IPS-15b (cell line): ENCODE results near the gene PRIMPOL.
"Not testable (repeated sequence)": the region's sequence is repeated elsewhere in the genome, so short reads cannot be mapped to it uniquely, and the experiment has no call there.

Experiments
- H3K27me3 ChIP-seq: one replicate; pipeline ENCODE4 v1.6.1; 2013; ENCODE audit warnings: low read length; ENCODE audit not compliant: control insufficient read depth, insufficient read depth
- H3K36me3 ChIP-seq: one replicate; pipeline ENCODE4 v1.6.1; 2013; ENCODE audit warnings: low read length; ENCODE audit not compliant: control insufficient read depth, insufficient read depth
- H3K4me1 ChIP-seq: one replicate; pipeline ENCODE4 v1.6.1; 2013; ENCODE audit warnings: mild to moderate bottlenecking, low read length; ENCODE audit not compliant: control insufficient read depth, insufficient read depth
- H3K4me3 ChIP-seq: one replicate; pipeline ENCODE4 v1.5.1; 2013; ENCODE audit warnings: low read depth, low read length
- H3K9ac ChIP-seq: one replicate; pipeline ENCODE4 v1.6.1; 2013; ENCODE audit warnings: low read depth, mild to moderate bottlenecking, low read length
- H3K9me3 ChIP-seq: one replicate; pipeline ENCODE4 v1.6.1; 2013; ENCODE audit warnings: mild to moderate bottlenecking, low read length; ENCODE audit not compliant: control insufficient read depth, insufficient read depth

PRIMPOL gene

DNA sequence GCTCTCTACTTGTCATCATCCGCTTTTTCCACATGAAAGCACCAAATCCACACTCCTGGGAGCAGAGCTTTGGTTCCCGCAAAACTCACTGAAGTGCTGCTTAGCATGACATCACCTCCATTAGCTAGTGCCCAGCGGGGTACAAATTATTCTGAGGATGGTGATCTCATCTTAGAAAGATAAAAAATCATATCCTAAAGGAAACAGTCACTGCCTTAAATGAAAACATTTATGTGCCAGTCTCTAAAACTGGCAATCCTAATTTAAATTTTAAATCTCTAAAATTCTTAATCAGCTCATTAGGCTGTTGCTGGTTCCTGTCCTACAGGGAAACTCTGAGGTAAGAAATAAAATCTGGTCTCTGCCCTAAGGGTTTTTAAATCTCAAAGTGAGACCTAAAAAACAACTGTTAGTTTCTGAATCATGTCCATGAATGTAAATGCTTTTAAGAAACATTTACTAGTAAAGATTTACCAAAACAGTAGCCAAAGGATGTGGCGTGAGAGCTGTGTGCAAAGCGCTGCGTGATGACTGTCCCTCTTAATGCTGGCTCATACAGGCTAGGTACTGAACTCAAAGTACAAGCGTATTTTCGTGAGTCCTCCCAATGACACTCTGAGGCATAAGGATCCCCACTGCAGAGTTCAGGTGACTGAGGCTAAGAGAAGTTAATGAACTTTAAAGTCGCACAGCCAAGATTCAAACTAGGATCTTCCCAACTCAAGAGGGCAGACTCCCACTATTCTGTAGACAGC, 4.8 kb upstream of the PRIMPOL start:
- Histone ChIP-seq H3K4me3 (peak overlapping the region; percentile 10), H3K9ac (no peak overlapping the region), H3K9me3 (no peaks in the 10 kb centered on the region), H3K4me1 (peaks cover 16% of the 10 kb centered on the region), H3K36me3 (no peaks in the 10 kb centered on the region), H3K27me3 (no peaks in the 10 kb centered on the region)

GRCh38 chr4:184645904-184646610, 3.5 kb upstream of the PRIMPOL start:
- H3K9ac ChIP-seq: no peak overlapping the region

DNA sequence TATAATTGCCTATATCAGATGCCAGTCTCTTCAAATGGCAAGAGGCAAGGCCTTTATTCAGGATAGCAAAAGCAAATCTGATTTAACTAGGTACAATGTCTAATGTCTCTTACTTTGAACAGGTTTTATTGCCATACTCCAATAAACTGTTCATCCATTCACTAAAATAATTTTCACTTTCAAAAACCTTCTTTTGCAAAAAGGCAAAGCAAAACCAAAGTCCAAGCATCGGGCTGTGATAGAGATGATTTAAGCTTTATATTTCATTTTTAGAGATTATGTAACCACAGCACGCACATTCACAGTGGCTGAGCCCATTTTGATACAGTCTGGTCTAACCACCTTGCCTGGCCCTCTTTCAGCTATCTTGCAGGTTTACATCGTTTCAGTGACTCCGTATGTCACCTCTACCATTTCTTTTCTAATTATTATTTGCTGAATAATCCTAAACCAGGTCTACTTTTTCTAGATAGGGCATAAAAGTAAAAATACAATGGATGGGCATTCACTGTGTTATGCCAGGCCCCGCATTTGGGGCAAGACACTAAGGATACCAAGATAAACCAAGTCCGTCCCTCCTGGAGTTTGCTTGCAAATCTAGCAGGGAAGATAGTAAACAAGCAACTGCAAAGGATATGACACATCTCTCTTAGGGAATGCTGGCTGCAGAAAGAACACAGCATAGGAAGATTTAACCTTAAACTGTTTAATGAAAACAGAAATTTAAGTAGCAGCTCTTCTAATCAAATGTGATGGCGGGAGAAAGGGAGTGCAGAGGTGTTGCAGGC, 2.1 kb upstream of the PRIMPOL start:
- no peak overlapping the region for H3K9ac ChIP-seq
- no peaks in the 10 kb centered on the region for H3K9me3 ChIP-seq
- H3K36me3 ChIP-seq: no peaks in the 10 kb centered on the region
- H3K27me3 ChIP-seq: no peaks in the 10 kb centered on the region
- peak overlapping the region; percentile 83 for H3K4me3 ChIP-seq
- peaks cover 19% of the 10 kb centered on the region for H3K4me1 ChIP-seq

More at GRCh38 chr4:184645904-184646610, 3.5 kb upstream of the PRIMPOL start:
- no peak overlapping the region for H3K4me3 ChIP-seq
- H3K4me1 ChIP-seq: peaks cover 16% of the 10 kb centered on the region
- no peaks in the 10 kb centered on the region for H3K27me3 ChIP-seq
- no peaks in the 10 kb centered on the region for H3K9me3 ChIP-seq
- no peaks in the 10 kb centered on the region for H3K36me3 ChIP-seq

GRCh38 chr4:184648054-184648312, 1.6 kb upstream of the PRIMPOL start:
- H3K4me1 ChIP-seq: peaks cover 15% of the 10 kb centered on the region

GRCh38 chr4:184648313-184649025, 1.1 kb upstream of the PRIMPOL start:
- H3K4me1 ChIP-seq: peaks cover 15% of the 10 kb centered on the region
- no peaks in the 10 kb centered on the region for H3K27me3 ChIP-seq
- H3K4me3 ChIP-seq: peak overlapping the region; percentile 83
- H3K9ac ChIP-seq: peak overlapping the region; percentile 68
- H3K36me3 ChIP-seq: no peaks in the 10 kb centered on the region
- H3K9me3 ChIP-seq: no peaks in the 10 kb centered on the region

More at GRCh38 chr4:184648054-184648312, 1.6 kb upstream of the PRIMPOL start:
- H3K9ac ChIP-seq: no peak overlapping the region
- no peaks in the 10 kb centered on the region for H3K36me3 ChIP-seq
- no peaks in the 10 kb centered on the region for H3K9me3 ChIP-seq
- no peaks in the 10 kb centered on the region for H3K27me3 ChIP-seq
- peak overlapping the region; percentile 83 for H3K4me3 ChIP-seq

GRCh38 chr4:184649971-184650855, 675 bp downstream of the PRIMPOL start:
- no peaks in the 10 kb centered on the region for H3K27me3 ChIP-seq
- H3K4me3 ChIP-seq: peak overlapping the region; percentile 86
- no peaks in the 10 kb centered on the region for H3K36me3 ChIP-seq
- H3K4me1 ChIP-seq: peaks cover 8% of the 10 kb centered on the region
- no peaks in the 10 kb centered on the region for H3K9me3 ChIP-seq
- H3K9ac ChIP-seq: peak overlapping the region; percentile 87

- peak overlapping the region; percentile 8 for H3K9ac ChIP-seq
- no peaks in the 10 kb centered on the region for H3K36me3 ChIP-seq
- peaks cover 8% of the 10 kb centered on the region for H3K4me1 ChIP-seq
- no peaks in the 10 kb centered on the region for H3K27me3 ChIP-seq
- no peak overlapping the region for H3K4me3 ChIP-seq
- no peaks in the 10 kb centered on the region for H3K9me3 ChIP-seq
These were observed 2.4 kb downstream of the PRIMPOL start for GRCh38 chr4:184651899-184652298.

GRCh38 chr4:184652681-184653080, 3.1 kb downstream of the PRIMPOL start:
- not testable (repeated sequence) for H3K27me3 ChIP-seq, H3K4me3 ChIP-seq, H3K9ac ChIP-seq, H3K9me3 ChIP-seq, H3K36me3 ChIP-seq, H3K4me1 ChIP-seq

DNA sequence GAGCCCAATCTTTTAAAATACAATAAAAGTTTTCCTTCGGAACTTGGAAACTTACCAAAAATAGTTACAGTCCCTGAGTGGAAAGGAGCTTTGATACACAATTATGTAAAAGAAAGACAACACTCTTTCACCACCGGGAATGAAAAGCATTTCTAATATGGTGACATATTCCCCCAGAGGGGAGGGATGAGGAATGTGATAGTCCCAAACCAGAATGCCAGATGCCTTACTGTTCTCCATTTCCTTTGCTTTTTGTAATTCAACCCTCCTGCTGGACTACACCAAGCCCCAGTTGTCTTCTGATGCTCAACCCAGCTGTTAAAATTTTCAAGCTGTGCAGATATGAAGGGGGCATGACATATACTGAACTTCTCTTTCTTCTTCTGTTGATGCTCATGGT, 4.1 kb downstream of the PRIMPOL start:
- Histone ChIP-seq H3K4me3 (no peak overlapping the region), H3K36me3 (no peaks in the 10 kb centered on the region), H3K9ac (no peak overlapping the region), H3K4me1 (peaks cover 3% of the 10 kb centered on the region), H3K9me3 (no peaks in the 10 kb centered on the region), H3K27me3 (no peaks in the 10 kb centered on the region)

GRCh38 chr4:184655889-184656869, 6.6 kb downstream of the PRIMPOL start:
- Histone ChIP-seq H3K4me1 (peaks cover 3% of the 10 kb centered on the region), H3K9ac (no peak overlapping the region), H3K4me3 (no peak overlapping the region), H3K9me3 (no peaks in the 10 kb centered on the region), H3K27me3 (no peaks in the 10 kb centered on the region), H3K36me3 (no peaks in the 10 kb centered on the region)
